HEK293T (cell line): ENCODE data around the gene MLLT10.
A peak's percentile ranks its signal among the peaks of the same experiment; 100 is the strongest.
"Not testable (repeated sequence)": the region's sequence is repeated elsewhere in the genome, so short reads cannot be mapped to it uniquely, and the experiment has no call there.

ENCODE experiments used
- CTCF ChIA-PET: fragments of 350-600 bp; formaldehyde crosslinking; extraction: SDS; loops from one replicate; lab custom pipeline; 2021; ENCODE audit warnings: antibody characterized with exemption, inconsistent platforms; lab: Yijun Ruan, JAX
- POLR2A ChIA-PET: fragments of 350-600 bp; formaldehyde crosslinking; extraction: SDS; loops from one replicate; lab custom pipeline; 2020; ENCODE audit warnings: antibody characterized with exemption, inconsistent platforms; lab: Yijun Ruan, JAX
- DNase-seq: peaks from one replicate; pipeline ENCODE4 v3.0.0; 2012; ENCODE audit warnings: mixed read lengths; ENCODE audit errors: extremely low spot score
- ARNT ChIP-seq: fragments of 450-650 bp; IDR thresholded peaks from 2 replicates; pipeline ENCODE4 v1.6.1; 2017; ENCODE audit warnings: mild to moderate bottlenecking
- BHLHE40 ChIP-seq: fragments of 450-650 bp; IDR thresholded peaks from 2 replicates; pipeline ENCODE4 v1.6.1; 2016; ENCODE audit warnings: mild to moderate bottlenecking, moderate library complexity, borderline replicate concordance
- CTBP1 ChIP-seq: fragments of 450-650 bp; IDR thresholded peaks from 2 replicates; pipeline ENCODE4 v1.6.1; 2016; ENCODE audit warnings: borderline replicate concordance
- ELF4 ChIP-seq: fragments of 450-650 bp; IDR thresholded peaks from 2 replicates; pipeline ENCODE4 v1.6.1; 2017; ENCODE audit warnings: antibody characterized with exemption
- FOXA1 ChIP-seq: fragments of 450-650 bp; IDR thresholded peaks from 2 replicates; pipeline ENCODE4 v1.6.1; 2016; ENCODE audit warnings: mild to moderate bottlenecking
- FOXK2 ChIP-seq: fragments of 450-650 bp; IDR thresholded peaks from 2 replicates; pipeline ENCODE4 v1.6.1; 2016; ENCODE audit warnings: mild to moderate bottlenecking
- FOXM1 ChIP-seq: fragments of 450-650 bp; IDR thresholded peaks from 2 replicates; pipeline ENCODE4 v1.6.1; 2017; ENCODE audit warnings: mild to moderate bottlenecking, borderline replicate concordance
- HDGF ChIP-seq: fragments of 450-650 bp; IDR thresholded peaks from 2 replicates; pipeline ENCODE4 v1.6.1; 2017; ENCODE audit warnings: antibody characterized with exemption, borderline replicate concordance
- L3MBTL2 ChIP-seq: fragments of 450-650 bp; conservative IDR thresholded peaks from 2 replicates; pipeline ENCODE4 v1.6.1; 2016; ENCODE audit warnings: mild to moderate bottlenecking
- LEF1 ChIP-seq: fragments of 450-650 bp; IDR thresholded peaks from 2 replicates; pipeline ENCODE4 v1.6.1; 2017; ENCODE audit warnings: mild to moderate bottlenecking, borderline replicate concordance
- NFRKB ChIP-seq: fragments of 450-650 bp; IDR thresholded peaks from 2 replicates; pipeline ENCODE4 v1.6.1; 2016; ENCODE audit warnings: mild to moderate bottlenecking, moderate library complexity
- PKNOX1 ChIP-seq: fragments of 450-650 bp; IDR thresholded peaks from 2 replicates; pipeline ENCODE4 v1.6.1; 2016
- SP1 ChIP-seq: fragments of 450-650 bp; IDR thresholded peaks from 2 replicates; pipeline ENCODE4 v1.6.1; 2017
- SUZ12 ChIP-seq: fragments of 450-650 bp; IDR thresholded peaks from 2 replicates; pipeline ENCODE4 v1.6.1; 2016; ENCODE audit warnings: mild to moderate bottlenecking
- TARDBP ChIP-seq: fragments of 450-650 bp; IDR thresholded peaks from 2 replicates; pipeline ENCODE4 v1.6.1; 2016
- ZNF384 ChIP-seq: fragments of 450-650 bp; IDR thresholded peaks from 2 replicates; pipeline ENCODE4 v1.6.1; 2016

The MLLT10 gene

GRCh38 chr10:21547246-21547645, 13.2 kb downstream of the MLLT10 start:
- POLR2A ChIA-PET = no interaction called here
- no peak for DNase-seq
- CTCF ChIA-PET = no interaction called here
- TF ChIP-seq NFRKB = no peak
- peak; percentile 73 for TF ChIP-seq ZNF384

- TF ChIP-seq SP1 (no peak), ELF4 (no peak), L3MBTL2 (no peak), FOXK2 (no peak), FOXA1 (no peak), ARNT (no peak), CTBP1 (no peak), SUZ12 (no peak), TARDBP (no peak), BHLHE40 (no peak), FOXM1 (no peak), NFRKB (no peak), PKNOX1 (no peak), HDGF (no peak), ZNF384 (no peak), LEF1 (no peak)
- ChIA-PET POLR2A (no interaction called here), CTCF (no interaction called here)
- no peak for DNase-seq
These were observed 18.6 kb downstream of the MLLT10 start for GRCh38 chr10:21552638-21553037.

- TF ChIP-seq FOXA1 (no peak), ARNT (no peak)
- CTCF ChIA-PET = no interaction called here
- DNase-seq = no peak
- POLR2A ChIA-PET = no interaction called here
These were observed 22.5 kb downstream of the MLLT10 start for GRCh38 chr10:21556527-21556926.

GRCh38 chr10:21558984-21559383, 25.0 kb downstream of the MLLT10 start:
- CTCF ChIA-PET, DNase-seq, POLR2A ChIA-PET: not testable (repeated sequence)

- TF ChIP-seq FOXM1 (no peak), ARNT (no peak), SP1 (no peak), CTBP1 (no peak), TARDBP (no peak), L3MBTL2 (no peak), PKNOX1 (no peak), FOXK2 (no peak), ELF4 (no peak), FOXA1 (no peak), LEF1 (no peak), HDGF (no peak)
- no peak for DNase-seq
- CTCF ChIA-PET = no interaction called here
- POLR2A ChIA-PET = no interaction called here
These were observed 36.9 kb downstream of the MLLT10 start for GRCh38 chr10:21570761-21571521.

- no peak for DNase-seq
- ChIA-PET POLR2A (no interaction called here), CTCF (no interaction called here)
- TF ChIP-seq BHLHE40 = no peak
- no peak for TF ChIP-seq FOXM1
- no peak for TF ChIP-seq SP1
- TF ChIP-seq TARDBP = no peak
- TF ChIP-seq ZNF384 = no peak
- TF ChIP-seq PKNOX1 = no peak
- no peak for TF ChIP-seq HDGF
- no peak for TF ChIP-seq CTBP1
- no peak for TF ChIP-seq LEF1
These were observed 38.5 kb downstream of the MLLT10 start for GRCh38 chr10:21572578-21572977.

GRCh38 chr10:21574514-21574913, 40.5 kb downstream of the MLLT10 start:
- CTCF ChIA-PET, POLR2A ChIA-PET, DNase-seq: not testable (repeated sequence)

GRCh38 chr10:21579291-21579690, 45.3 kb downstream of the MLLT10 start:
- DNase-seq = no peak
- ChIA-PET CTCF (no interaction called here), POLR2A (no interaction called here)
- no peak for TF ChIP-seq L3MBTL2
- TF ChIP-seq FOXK2 = no peak
- TF ChIP-seq ARNT = no peak
- TF ChIP-seq ZNF384 = no peak
- no peak for TF ChIP-seq ELF4
- no peak for TF ChIP-seq HDGF

GRCh38 chr10:21581421-21581834, 47.4 kb downstream of the MLLT10 start:
- DNase-seq, CTCF ChIA-PET, POLR2A ChIA-PET: not testable (repeated sequence)
